IMR-90 (cell line): Measurements from ENCODE around the gene CD81. TPM values are rescaled to one million over a fixed set of nuclear protein-coding genes. Genes with fewer than 3 reads are reported as not detected.

Source experiments
- ATAC-seq: fragments of 200-7000 bp; cut with Tn5 transposase; 2 replicates; pipeline ENCODE4 v1.9.1; 2020; ENCODE audit warnings: low read depth, mild to moderate bottlenecking, moderate library complexity
- BruUV-seq: library from RNA; stranded (reverse); fragments of 400-500 nt; replicated peaks from 2 replicates; lab custom pipeline; 2021; lab: Mats Ljungman, UMichigan
- CTCF ChIA-PET: fragments of 300-600 bp; formaldehyde crosslinking; extraction: SDS; loops from one replicate; lab custom pipeline; 2021; ENCODE audit warnings: antibody characterized with exemption; lab: Yijun Ruan, JAX
- POLR2A ChIA-PET: fragments of 300-600 bp; sonication (Branson Sonifier 250); formaldehyde crosslinking; loops from one replicate; lab custom pipeline; 2022; ENCODE audit warnings: antibody characterized with exemption; ENCODE audit not compliant: unreplicated experiment; lab: Charles Lee
- DNase-seq: peaks from one replicate; pipeline ENCODE4 v3.0.0; 2013
- H2AFZ ChIP-seq: replicated peaks from 2 replicates; pipeline ENCODE3; 2013; ENCODE audit warnings: low read length, mild to moderate bottlenecking; ENCODE audit not compliant: poor library complexity
- H2AK5ac ChIP-seq: 2 replicates; pipeline ENCODE4 v1.6.1; 2013; ENCODE audit warnings: low read depth, low read length, inconsistent platforms
- H2AK9ac ChIP-seq: replicated peaks from 2 replicates; pipeline ENCODE3; 2013; ENCODE audit warnings: mild to moderate bottlenecking, low read depth, low read length, moderate library complexity; ENCODE audit not compliant: poor library complexity
- H2BK120ac ChIP-seq: 2 replicates; pipeline ENCODE4 v1.6.1; 2013; ENCODE audit warnings: low read depth, low read length, inconsistent platforms
- H2BK15ac ChIP-seq: 3 replicates; pipeline ENCODE4 v1.6.1; 2013; ENCODE audit warnings: low read depth, low read length, inconsistent platforms
- H2BK20ac ChIP-seq: 2 replicates; pipeline ENCODE4 v1.6.1; 2013; ENCODE audit warnings: low read depth, mild to moderate bottlenecking, inconsistent platforms, low read length, moderate library complexity
- H2BK5ac ChIP-seq: 2 replicates; pipeline ENCODE4 v1.6.1; 2013; ENCODE audit warnings: mild to moderate bottlenecking, low read depth, low read length, inconsistent platforms; ENCODE audit not compliant: poor library complexity, severe bottlenecking
- H3K14ac ChIP-seq: replicated peaks from 2 replicates; pipeline ENCODE4 v1.6.1; 2013; ENCODE audit warnings: low read depth, low read length, inconsistent platforms
- H3K18ac ChIP-seq: 2 replicates; pipeline ENCODE4 v1.6.1; 2013; ENCODE audit warnings: low read depth, low read length, control low read depth
- H3K23ac ChIP-seq: 2 replicates; pipeline ENCODE4 v1.6.1; 2013; ENCODE audit warnings: low read depth, low read length, inconsistent platforms
- H3K27ac ChIP-seq: 2 replicates; pipeline ENCODE4 v1.5.1; 2013; ENCODE audit warnings: mild to moderate bottlenecking, control low read depth, low read length; ENCODE audit not compliant: insufficient read depth
- H3K27me3 ChIP-seq: 2 replicates; pipeline ENCODE4 v1.6.1; 2013; ENCODE audit warnings: low read length; ENCODE audit not compliant: control insufficient read depth, insufficient read depth
- H3K36me3 ChIP-seq: 2 replicates; pipeline ENCODE4 v1.6.1; 2013; ENCODE audit warnings: low read length, mixed read lengths; ENCODE audit not compliant: control insufficient read depth, insufficient read depth
- H3K4ac ChIP-seq: 2 replicates; pipeline ENCODE4 v1.6.1; 2013; ENCODE audit warnings: low read depth, low read length, inconsistent platforms
- H3K4me1 ChIP-seq: 2 replicates; pipeline ENCODE4 v1.6.1; 2013; ENCODE audit warnings: low read length, mixed read lengths; ENCODE audit not compliant: control insufficient read depth, insufficient read depth
- H3K4me2 ChIP-seq: 2 replicates; pipeline ENCODE4 v1.6.1; 2013; ENCODE audit warnings: low read depth, mild to moderate bottlenecking, control low read depth, low read length, moderate library complexity
- H3K4me3 ChIP-seq: 2 replicates; pipeline ENCODE4 v1.5.1; 2013; ENCODE audit warnings: low read depth, mild to moderate bottlenecking, control low read depth, low read length, moderate library complexity; ENCODE audit not compliant: insufficient read depth
- H3K56ac ChIP-seq: 2 replicates; pipeline ENCODE4 v1.6.1; 2013; ENCODE audit warnings: low read length, inconsistent platforms; ENCODE audit not compliant: insufficient read depth; ENCODE audit errors: extremely low read depth
- H3K79me1 ChIP-seq, 2 experiments: 2 replicates each; pipeline ENCODE4 v1.6.1; 2013; ENCODE audit warnings: low read length in 2 of 2, inconsistent platforms in 1 of 2, low read depth in 1 of 2
- H3K9ac ChIP-seq: 2 replicates; pipeline ENCODE4 v1.6.1; 2013; ENCODE audit warnings: low read depth, low read length, control low read depth
- H3K9me1 ChIP-seq: 2 replicates; pipeline ENCODE4 v1.6.1; 2013; ENCODE audit warnings: low read length, inconsistent platforms; ENCODE audit not compliant: insufficient read depth
- H3K9me3 ChIP-seq: 2 replicates; pipeline ENCODE4 v1.6.1; 2013; ENCODE audit warnings: low read length; ENCODE audit not compliant: control insufficient read depth, insufficient read depth
- H4K20me1 ChIP-seq: 2 replicates; pipeline ENCODE4 v1.6.1; 2013; ENCODE audit warnings: low read length, inconsistent platforms; ENCODE audit not compliant: insufficient read depth
- H4K5ac ChIP-seq: 2 replicates; pipeline ENCODE4 v1.6.1; 2013; ENCODE audit warnings: mild to moderate bottlenecking, low read depth, low read length, control low read depth
- H4K8ac ChIP-seq, 2 experiments: 2 replicates each; pipeline ENCODE4 v1.6.1; 2013; ENCODE audit warnings: low read depth in 2 of 2, low read length in 2 of 2, control low read depth in 1 of 2, inconsistent platforms in 1 of 2
- H4K91ac ChIP-seq: 2 replicates; pipeline ENCODE4 v1.6.1; 2013; ENCODE audit warnings: low read depth, low read length, inconsistent platforms; ENCODE audit not compliant: insufficient read depth
- CEBPB ChIP-seq: IDR thresholded peaks from 2 replicates; pipeline ENCODE4 v1.6.1; 2012; ENCODE audit warnings: low read depth, low read length, improper control_type of control experiment
- CTCF ChIP-seq: conservative IDR thresholded peaks from 2 replicates; pipeline ENCODE4 v1.5.1; 2012; ENCODE audit warnings: mild to moderate bottlenecking, low read depth, low read length, improper control_type of control experiment
- RCOR1 ChIP-seq: IDR thresholded peaks from 2 replicates; pipeline ENCODE4 v1.6.1; 2012; ENCODE audit warnings: mild to moderate bottlenecking, low read length, improper control_type of control experiment; ENCODE audit not compliant: insufficient replicate concordance
- USF2 ChIP-seq: fragments of 150-350 bp; IDR thresholded peaks from 2 replicates; pipeline ENCODE4 v1.6.1; 2017; ENCODE audit warnings: mild to moderate bottlenecking, antibody characterized with exemption, low read length, low read depth
- WGBS, 2 experiments: methylation state at CpG; one replicate each; pipeline versions ENCODE4 v1.1.5 to v1.1.7; 2013; ENCODE audit warnings: missing lambda C conversion rate in 2 of 2; ENCODE audit not compliant: insufficient read length in 1 of 2; ENCODE audit errors: extremely low coverage in 2 of 2; 5-methylcytosine and 5-hydroxymethylcytosine counted together
- dilution Hi-C: fragments of 300-500 bp; cut with HindIII; formaldehyde crosslinking; loops from one replicate; pipeline ENCODE4 v1.14.3; 2018; ENCODE audit warnings: low sequenced_read_pairs; ENCODE audit not compliant: unreplicated experiment
- in situ Hi-C: fragments of 300-500 bp; cut with MboI; formaldehyde crosslinking; loops from 3 replicates; pipeline ENCODE4 v1.14.3; 2019; ENCODE audit warnings: low sequenced_read_pairs, inconsistent platforms, mixed read lengths
- intact Hi-C: fragments of 100-400 bp; cut with micrococcal nuclease; formaldehyde crosslinking; loops from 2 replicates; pipeline ENCODE4 v1.10.0; 2022
- polyA plus RNA-seq, 3 experiments: library from polyadenylated mRNA; depleted of rRNA; stranded (reverse); fragments of >200 nt; gene quantifications; 2 replicates each; pipeline ENCODE4 v1.2.3, GENCODE V29; 2012; ENCODE audit warnings: low replicate concordance in 1 of 3
- total RNA-seq: library from RNA; depleted of rRNA; stranded (reverse); fragments of >200 nt; gene quantifications from 2 replicates; pipeline ENCODE4 v1.2.3, GENCODE V29; 2012

The CD81 gene
- total and polyA plus RNA-seq, 2 of the 4 experiments (the other 2 are of a cell fraction), result 159 to 689 TPM

GRCh38 chr11:2427721-2428321, 50.7 kb downstream of the CD81 start:
- H3K9me3 ChIP-seq, result no peaks in the 10 kb centered on the region
- in situ Hi-C loops, result loop anchor here (5.0 to 10.0 kb wide), 2 partner anchors 104 to 467 kb away; no protein-coding TSS in a partner anchor

More at GRCh38 chr11:2427721-2428321, 50.7 kb downstream of the CD81 start:
- no peak overlapping the region for H3K4me3 ChIP-seq
- no peak overlapping the region for H3K14ac ChIP-seq
- H3K23ac ChIP-seq, result no peak overlapping the region
- H3K4me1 ChIP-seq, result no peaks in the 10 kb centered on the region
- CTCF ChIA-PET, result interaction anchor here (0.7 to 1.0 kb wide), 3 partner anchors 103 to 464 kb away, joined by 3 to 4 read pairs (median 4); no protein-coding TSS in a partner anchor
- H3K4ac ChIP-seq, result no peak overlapping the region
- H2AK9ac ChIP-seq, result no peak overlapping the region
- no peak overlapping the region for H2BK15ac ChIP-seq
- H2AFZ ChIP-seq, result peak overlapping the region; percentile 26
- no peak overlapping the region for H3K4me2 ChIP-seq
- H3K36me3 ChIP-seq, result no peaks in the 10 kb centered on the region
- no peak for DNase-seq
- BruUV-seq, result no TSS peak
- WGBS, 2 experiments, result 80% methylated on average over 5 of the region's 12 CpGs; no CpG with 5 or more reads in 1 of the 2 experiments
- H2BK20ac ChIP-seq, result no peak overlapping the region
- no peaks in the 10 kb centered on the region for H3K9me1 ChIP-seq
- no peak overlapping the region for H2AK5ac ChIP-seq
- dilution Hi-C loops, result no loop called here
- no peak overlapping the region for H4K91ac ChIP-seq
- no peak overlapping the region for H4K8ac ChIP-seq
- no peak overlapping the region for H2BK120ac ChIP-seq
- TF ChIP-seq USF2, result no peak
- TF ChIP-seq RCOR1, result no peak
- no peak for TF ChIP-seq CEBPB
- no peak for TF ChIP-seq CTCF
- H2BK5ac ChIP-seq, result no peak overlapping the region
- peak; percentile 13; the same call in 1 of the 2 replicates for ATAC-seq
- intact Hi-C loops, result loop anchor here (1.0 kb wide), 1 partner anchor 460 kb away; no protein-coding TSS in a partner anchor
- no peak overlapping the region for H3K56ac ChIP-seq
- H3K9ac ChIP-seq, result no peak overlapping the region
- H4K5ac ChIP-seq, result no peak overlapping the region
- H3K27ac ChIP-seq, result no peak overlapping the region
- no peak overlapping the region for H3K18ac ChIP-seq
- H3K27me3 ChIP-seq, result peaks cover 11% of the 10 kb centered on the region; the same call in 1 of the 2 replicates
- H3K79me1 ChIP-seq, result no peaks in the 10 kb centered on the region
- POLR2A ChIA-PET, result no interaction called here
- H4K20me1 ChIP-seq, result no peaks in the 10 kb centered on the region
